ENCODE measurements around the gene FRAS1.

DNA sequence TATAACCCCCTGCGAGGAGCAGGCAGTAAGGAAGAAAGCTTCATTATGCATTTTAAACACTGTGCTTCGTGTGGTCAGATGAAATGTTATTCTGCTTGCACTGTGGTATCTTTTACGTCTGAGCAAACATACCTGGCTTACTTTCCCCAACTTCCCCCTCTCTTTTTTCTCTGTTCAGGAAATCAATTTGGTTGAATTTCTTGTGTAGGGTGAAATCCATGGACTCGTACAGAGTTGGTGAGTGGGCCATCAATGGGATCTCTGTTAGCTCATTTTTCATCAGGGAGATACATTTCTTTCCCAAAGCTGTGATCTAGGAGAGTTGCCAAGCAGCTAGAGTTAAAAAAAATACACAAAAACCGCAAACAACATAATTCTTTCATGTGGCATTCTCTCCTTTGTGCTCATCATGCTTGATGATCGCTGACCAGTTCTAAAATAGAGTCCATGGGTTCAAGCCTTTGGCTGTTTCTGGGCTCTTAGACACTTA, 98.5 kb downstream of the FRAS1 start:
- no peak for TF ChIP-seq GATA2 (IDR thresholded peaks at IDR 0.05; ENCODE audit: low read depth, low read length)
- no peak for TF ChIP-seq GATA3 (IDR thresholded peaks at IDR 0.05; ENCODE audit: low read depth, low read length)
